Right lung (tissue), 5 donors: ENCODE data around the gene TULP1. TPM values are rescaled to one million over a fixed set of nuclear protein-coding genes. Genes with fewer than 3 reads are reported as not detected.

ENCODE experiments used
- DNase-seq, 2 donors: peaks; one replicate each; pipeline ENCODE4 v3.0.0-alpha.2; 2013
- polyA plus RNA-seq, 5 donors: library from polyadenylated mRNA; unstranded; fragments of 120-200 nt; gene quantifications; one replicate each; pipeline versions ENCODE4 v1.2.1 to v1.2.3, GENCODE V29; 2013; ENCODE audit warnings: inconsistent platforms in 1 of 5, low replicate concordance in 1 of 5; ENCODE audit not compliant: insufficient read length in 5 of 5, insufficient read depth in 1 of 5

TULP1 gene
- polyA plus RNA-seq, 5 donors = 3.9 to 8.2 (median 6.3) TPM

- no peak for DNase-seq
Observed at GRCh38 chr6:35484921-35485392, 27.7 kb downstream of the TULP1 start.

GRCh38 chr6:35483893-35484645, 28.6 kb downstream of the TULP1 start:
- DNase-seq = no peak

GRCh38 chr6:35483490-35483889, 29.2 kb downstream of the TULP1 start:
- no peak for DNase-seq

GRCh38 chr6:35483062-35483461, 29.6 kb downstream of the TULP1 start:
- no peak for DNase-seq

- DNase-seq = no peak
Observed at GRCh38 chr6:35481226-35481625, 31.5 kb downstream of the TULP1 start.

- DNase-seq = no peak
Observed at GRCh38 chr6:35480176-35480575, 32.5 kb downstream of the TULP1 start.

GRCh38 chr6:35478259-35478658, 34.4 kb downstream of the TULP1 start:
- no peak for DNase-seq

GRCh38 chr6:35477551-35478179, 35.0 kb downstream of the TULP1 start:
- DNase-seq = no peak

GRCh38 chr6:35477028-35477427, 35.7 kb downstream of the TULP1 start:
- no peak for DNase-seq

- DNase-seq = no peak
Observed at GRCh38 chr6:35476004-35476403, 36.7 kb downstream of the TULP1 start.

- no peak for DNase-seq
Observed at GRCh38 chr6:35475573-35475972, 37.1 kb downstream of the TULP1 start.

GRCh38 chr6:35474942-35475570, 37.6 kb downstream of the TULP1 start:
- DNase-seq = no peak

GRCh38 chr6:35474131-35474941, 38.4 kb downstream of the TULP1 start:
- no peak for DNase-seq

- DNase-seq = no peak
Observed at GRCh38 chr6:35473850-35474130, 38.9 kb downstream of the TULP1 start.

GRCh38 chr6:35473075-35473849, 39.4 kb downstream of the TULP1 start:
- DNase-seq = no peak

- DNase-seq = no peak
Observed at GRCh38 chr6:35471836-35472345, 40.8 kb downstream of the TULP1 start.

GRCh38 chr6:35470663-35471120, 42.0 kb downstream of the TULP1 start:
- DNase-seq = no peak

GRCh38 chr6:35469751-35470662, 42.7 kb downstream of the TULP1 start:
- DNase-seq = no peak

GRCh38 chr6:35468980-35469750, 43.5 kb downstream of the TULP1 start:
- no peak for DNase-seq
